Breast epithelium (tissue), 3 donors: ENCODE results near the gene OAF.

Experiments used
- CTCF ChIP-seq, 3 donors: fragments of 450-650 bp; IDR thresholded peaks; one replicate each; pipeline ENCODE4 v1.5.1; 2016 to 2017; ENCODE audit warnings: antibody characterized with exemption in 3 of 3, mild to moderate bottlenecking in 3 of 3, moderate library complexity in 3 of 3
- POLR2A ChIP-seq: fragments of 450-650 bp; IDR thresholded peaks from one replicate; pipeline ENCODE4 v1.6.1; 2016; ENCODE audit warnings: antibody characterized with exemption, mild to moderate bottlenecking, moderate library complexity

- TF ChIP-seq CTCF (IDR thresholded peaks at IDR 0.05) (no peak), POLR2A (no peak)
Measured at GRCh38 chr11:120180551-120181232, 30.1 kb upstream of the OAF start.
